Panc1 (cell line): ENCODE measurements around the gene ARL15.

ENCODE experiments used
- TF ChIP-seq, protein P1 (sequence below): fragments of 450-650 bp; IDR thresholded peaks from 2 replicates; pipeline ENCODE4 v1.5.1; 2017; ENCODE audit warnings: mild to moderate bottlenecking
- TF ChIP-seq, protein P2 (sequence below), 2 experiments: IDR thresholded peaks; 2 replicates each; pipeline ENCODE4 v1.6.1; 2011 to 2012; ENCODE audit warnings: low read depth in 2 of 2, control low read depth in 1 of 2, low read length in 1 of 2, mild to moderate bottlenecking in 1 of 2, moderate library complexity in 1 of 2; ENCODE audit not compliant: insufficient read depth in 1 of 2

DNA sequence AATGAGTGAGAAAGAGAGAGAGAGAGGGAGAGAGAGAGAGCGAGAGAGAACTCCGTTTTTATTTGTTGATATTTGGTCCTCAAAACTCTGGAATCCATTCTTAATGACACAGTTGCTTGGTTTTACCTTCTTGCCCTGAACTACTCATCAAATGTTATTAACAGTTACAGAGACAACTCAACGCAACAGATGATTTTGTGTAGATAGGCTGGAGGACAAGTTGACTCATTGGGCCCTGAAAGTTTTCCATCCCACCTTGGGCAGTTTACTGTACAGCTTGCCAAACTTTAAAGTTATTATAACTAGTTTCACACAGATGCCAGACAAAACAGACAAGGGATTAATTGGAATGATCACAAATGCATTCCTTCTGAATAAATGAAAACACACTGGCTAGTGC lies 339.9 kb downstream of the ARL15 start:
- TF ChIP-seq, protein P1, sequence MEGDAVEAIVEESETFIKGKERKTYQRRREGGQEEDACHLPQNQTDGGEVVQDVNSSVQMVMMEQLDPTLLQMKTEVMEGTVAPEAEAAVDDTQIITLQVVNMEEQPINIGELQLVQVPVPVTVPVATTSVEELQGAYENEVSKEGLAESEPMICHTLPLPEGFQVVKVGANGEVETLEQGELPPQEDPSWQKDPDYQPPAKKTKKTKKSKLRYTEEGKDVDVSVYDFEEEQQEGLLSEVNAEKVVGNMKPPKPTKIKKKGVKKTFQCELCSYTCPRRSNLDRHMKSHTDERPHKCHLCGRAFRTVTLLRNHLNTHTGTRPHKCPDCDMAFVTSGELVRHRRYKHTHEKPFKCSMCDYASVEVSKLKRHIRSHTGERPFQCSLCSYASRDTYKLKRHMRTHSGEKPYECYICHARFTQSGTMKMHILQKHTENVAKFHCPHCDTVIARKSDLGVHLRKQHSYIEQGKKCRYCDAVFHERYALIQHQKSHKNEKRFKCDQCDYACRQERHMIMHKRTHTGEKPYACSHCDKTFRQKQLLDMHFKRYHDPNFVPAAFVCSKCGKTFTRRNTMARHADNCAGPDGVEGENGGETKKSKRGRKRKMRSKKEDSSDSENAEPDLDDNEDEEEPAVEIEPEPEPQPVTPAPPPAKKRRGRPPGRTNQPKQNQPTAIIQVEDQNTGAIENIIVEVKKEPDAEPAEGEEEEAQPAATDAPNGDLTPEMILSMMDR, result no peak
- TF ChIP-seq, protein P2, sequence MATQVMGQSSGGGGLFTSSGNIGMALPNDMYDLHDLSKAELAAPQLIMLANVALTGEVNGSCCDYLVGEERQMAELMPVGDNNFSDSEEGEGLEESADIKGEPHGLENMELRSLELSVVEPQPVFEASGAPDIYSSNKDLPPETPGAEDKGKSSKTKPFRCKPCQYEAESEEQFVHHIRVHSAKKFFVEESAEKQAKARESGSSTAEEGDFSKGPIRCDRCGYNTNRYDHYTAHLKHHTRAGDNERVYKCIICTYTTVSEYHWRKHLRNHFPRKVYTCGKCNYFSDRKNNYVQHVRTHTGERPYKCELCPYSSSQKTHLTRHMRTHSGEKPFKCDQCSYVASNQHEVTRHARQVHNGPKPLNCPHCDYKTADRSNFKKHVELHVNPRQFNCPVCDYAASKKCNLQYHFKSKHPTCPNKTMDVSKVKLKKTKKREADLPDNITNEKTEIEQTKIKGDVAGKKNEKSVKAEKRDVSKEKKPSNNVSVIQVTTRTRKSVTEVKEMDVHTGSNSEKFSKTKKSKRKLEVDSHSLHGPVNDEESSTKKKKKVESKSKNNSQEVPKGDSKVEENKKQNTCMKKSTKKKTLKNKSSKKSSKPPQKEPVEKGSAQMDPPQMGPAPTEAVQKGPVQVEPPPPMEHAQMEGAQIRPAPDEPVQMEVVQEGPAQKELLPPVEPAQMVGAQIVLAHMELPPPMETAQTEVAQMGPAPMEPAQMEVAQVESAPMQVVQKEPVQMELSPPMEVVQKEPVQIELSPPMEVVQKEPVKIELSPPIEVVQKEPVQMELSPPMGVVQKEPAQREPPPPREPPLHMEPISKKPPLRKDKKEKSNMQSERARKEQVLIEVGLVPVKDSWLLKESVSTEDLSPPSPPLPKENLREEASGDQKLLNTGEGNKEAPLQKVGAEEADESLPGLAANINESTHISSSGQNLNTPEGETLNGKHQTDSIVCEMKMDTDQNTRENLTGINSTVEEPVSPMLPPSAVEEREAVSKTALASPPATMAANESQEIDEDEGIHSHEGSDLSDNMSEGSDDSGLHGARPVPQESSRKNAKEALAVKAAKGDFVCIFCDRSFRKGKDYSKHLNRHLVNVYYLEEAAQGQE (IDR thresholded peaks at IDR 0.05; ENCODE audit: insufficient read depth in 1 of 2, low read depth in 2 of 2, low read length in 1 of 2), result no peak
